ENCODE results near the gene SUSD1.

The SUSD1 gene

GRCh38 chr9:112041199-112041535, 133.9 kb downstream of the SUSD1 start:
- DNase-seq (ENCODE audit: low spot score), result no peak

GRCh38 chr9:112038017-112038408, 137.1 kb downstream of the SUSD1 start:
- no peak for DNase-seq (ENCODE audit: low spot score)

- DNase-seq (ENCODE audit: low spot score), result peak; percentile 35
Observed at GRCh38 chr9:112037281-112038016, 137.6 kb downstream of the SUSD1 start.

- DNase-seq (ENCODE audit: low spot score), result no peak
Observed at GRCh38 chr9:112035166-112035826, 139.8 kb downstream of the SUSD1 start.

GRCh38 chr9:112034216-112034611, 140.9 kb downstream of the SUSD1 start:
- DNase-seq (ENCODE audit: low spot score), result no peak

GRCh38 chr9:112033237-112034215, 141.6 kb downstream of the SUSD1 start:
- DNase-seq (ENCODE audit: low spot score), result no peak

- no peak for DNase-seq (ENCODE audit: low spot score)
Observed at GRCh38 chr9:112032743-112033142, 142.4 kb downstream of the SUSD1 start.

- no peak for DNase-seq (ENCODE audit: low spot score)
Observed at GRCh38 chr9:112032009-112032408, 143.1 kb downstream of the SUSD1 start.

- DNase-seq (ENCODE audit: low spot score), result no peak
Observed at GRCh38 chr9:112031400-112031799, 143.7 kb downstream of the SUSD1 start.

- no peak for DNase-seq (ENCODE audit: low spot score)
Observed at GRCh38 chr9:112029921-112030444, 145.1 kb downstream of the SUSD1 start.

- DNase-seq (ENCODE audit: low spot score), result no peak
Observed at GRCh38 chr9:112028242-112029221, 146.6 kb downstream of the SUSD1 start.

- DNase-seq (ENCODE audit: low spot score), result no peak
Observed at GRCh38 chr9:112025850-112026249, 149.2 kb downstream of the SUSD1 start.

- DNase-seq (ENCODE audit: low spot score), result no peak
Observed at GRCh38 chr9:112021742-112022141, 153.4 kb downstream of the SUSD1 start.

GRCh38 chr9:112020680-112021596, 154.2 kb downstream of the SUSD1 start:
- DNase-seq (ENCODE audit: low spot score), result peak; percentile 50

GRCh38 chr9:112017878-112018277, 157.2 kb downstream of the SUSD1 start:
- no peak for DNase-seq (ENCODE audit: low spot score)

- DNase-seq (ENCODE audit: low spot score), result no peak
Observed at GRCh38 chr9:112015736-112016135, 159.4 kb downstream of the SUSD1 start.

GRCh38 chr9:112015149-112015548, 159.9 kb downstream of the SUSD1 start:
- no peak for DNase-seq (ENCODE audit: low spot score)

GRCh38 chr9:112013266-112013665, 161.8 kb downstream of the SUSD1 start:
- no peak for DNase-seq (ENCODE audit: low spot score)

- DNase-seq (ENCODE audit: low spot score), result peak; percentile 88
Observed at GRCh38 chr9:112012026-112012902, 162.8 kb downstream of the SUSD1 start.

Data from AG20443 (cell line).